Stimulated activated CD4-positive, alpha-beta T cell treated with anti-CD3 and anti-CD28 coated beads, Interleukin-1b, Interleukin-23, amount 100 ng/mL, for 48 hours (primary cell): ENCODE results near the gene TASP1.

Source experiments
- DNase-seq: peaks from one replicate; pipeline ENCODE4 v3.0.0-alpha.2; 2020

TASP1 gene

DNA sequence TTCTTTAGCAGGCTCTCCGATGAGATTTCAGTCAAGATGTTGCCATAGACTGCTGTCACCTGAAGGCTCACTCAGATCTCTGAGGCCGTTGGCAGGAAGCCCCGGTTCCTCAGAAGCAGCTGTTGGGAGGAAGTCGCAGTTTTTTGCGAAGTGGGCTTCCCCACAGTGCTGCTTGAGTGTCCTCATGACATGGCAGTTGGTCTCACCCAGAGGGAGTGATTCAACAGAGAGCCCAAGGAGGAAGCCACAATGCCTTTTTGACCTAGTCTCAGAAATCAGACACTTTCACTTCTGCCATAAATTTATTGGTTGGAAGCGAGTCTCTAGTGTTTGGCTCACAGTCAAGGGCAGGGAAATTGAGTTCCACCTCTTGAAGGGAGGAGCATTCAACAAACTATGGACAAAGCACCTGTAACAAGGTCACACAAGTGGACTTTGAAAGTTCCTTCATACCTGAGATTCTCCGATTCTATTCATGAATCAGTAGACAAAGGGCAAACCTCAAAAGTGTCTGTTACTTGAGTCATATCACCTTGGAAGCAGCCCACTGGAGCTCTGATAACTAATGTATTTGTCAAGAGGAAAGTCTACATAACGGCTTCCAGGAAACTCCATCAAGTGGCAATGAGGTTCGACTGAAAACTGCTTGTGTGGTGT is 208.3 kb downstream of the TASP1 start:
- peak; percentile 65 for DNase-seq

DNA sequence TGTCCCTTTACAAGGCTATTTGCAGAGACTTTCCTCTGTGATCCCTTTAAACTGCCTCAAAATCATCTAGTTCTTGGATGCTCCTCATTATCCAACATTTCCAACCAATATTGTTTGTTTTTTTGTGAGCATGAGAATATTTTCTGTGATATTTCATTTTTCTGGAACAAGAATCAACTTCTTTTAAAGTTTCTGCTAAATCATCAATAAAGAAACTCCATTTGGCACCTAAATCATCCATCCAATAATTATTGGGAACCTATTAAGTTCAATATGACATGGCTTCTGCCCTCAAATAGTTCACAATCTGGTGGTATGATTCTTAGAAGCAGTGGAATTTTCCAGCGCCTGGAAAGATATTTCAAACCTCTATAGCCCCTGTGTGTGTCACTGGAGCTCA is 210.0 kb downstream of the TASP1 start:
- no peak for DNase-seq

DNA sequence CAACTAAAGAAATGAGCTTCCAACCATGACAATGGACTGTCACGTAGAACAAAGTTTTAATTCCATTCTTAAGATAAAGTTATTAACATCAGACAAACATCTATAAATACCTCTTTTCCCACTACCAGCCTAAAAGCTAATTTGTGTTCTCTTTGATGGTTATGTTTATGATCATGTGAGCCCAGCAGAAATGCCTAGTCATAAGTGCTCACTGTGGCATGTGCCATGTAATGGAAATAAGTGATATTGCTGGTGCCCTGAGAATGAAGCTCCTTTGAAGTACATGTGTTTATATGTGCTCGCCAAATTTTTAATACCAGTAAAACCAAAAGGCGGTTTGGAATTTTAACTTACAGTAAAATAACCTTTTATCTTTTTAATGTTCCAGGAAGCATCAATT is 211.9 kb downstream of the TASP1 start:
- no peak for DNase-seq

DNA sequence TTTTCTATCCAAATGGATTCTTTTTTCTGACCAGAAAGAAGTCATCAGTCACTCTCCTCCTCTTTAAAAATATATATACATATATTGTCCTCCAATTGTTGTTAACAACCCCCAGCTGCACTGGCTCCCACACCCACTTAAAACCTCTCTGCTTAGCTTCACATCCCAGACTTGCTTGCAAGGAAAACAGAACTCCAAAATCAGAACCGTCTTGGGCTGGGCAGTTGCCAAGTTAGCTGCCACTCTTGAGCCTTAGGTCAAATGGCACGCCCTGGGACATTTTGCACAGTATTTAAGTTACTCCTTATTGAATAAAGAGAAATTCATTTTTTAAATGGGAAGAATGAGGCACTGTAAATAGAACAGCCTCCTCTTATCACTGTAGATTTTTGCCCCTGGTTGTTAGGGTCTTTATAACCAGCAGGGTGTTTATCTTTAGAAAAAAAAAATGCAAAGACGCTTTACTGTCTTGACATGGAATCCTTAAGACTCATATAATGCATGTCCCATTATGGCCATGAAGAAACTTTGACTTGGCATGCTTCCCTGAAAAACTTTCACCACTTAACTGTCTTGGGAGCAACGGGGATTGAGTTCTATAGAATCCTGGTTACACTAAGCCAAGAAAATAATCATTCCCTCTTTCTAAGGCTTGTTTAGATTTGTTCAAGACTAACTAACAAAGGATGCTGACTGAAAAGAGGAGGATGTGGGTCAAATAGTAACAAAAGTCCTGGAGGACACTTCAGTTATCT is 213.2 kb downstream of the TASP1 start:
- DNase-seq, result no peak

DNA sequence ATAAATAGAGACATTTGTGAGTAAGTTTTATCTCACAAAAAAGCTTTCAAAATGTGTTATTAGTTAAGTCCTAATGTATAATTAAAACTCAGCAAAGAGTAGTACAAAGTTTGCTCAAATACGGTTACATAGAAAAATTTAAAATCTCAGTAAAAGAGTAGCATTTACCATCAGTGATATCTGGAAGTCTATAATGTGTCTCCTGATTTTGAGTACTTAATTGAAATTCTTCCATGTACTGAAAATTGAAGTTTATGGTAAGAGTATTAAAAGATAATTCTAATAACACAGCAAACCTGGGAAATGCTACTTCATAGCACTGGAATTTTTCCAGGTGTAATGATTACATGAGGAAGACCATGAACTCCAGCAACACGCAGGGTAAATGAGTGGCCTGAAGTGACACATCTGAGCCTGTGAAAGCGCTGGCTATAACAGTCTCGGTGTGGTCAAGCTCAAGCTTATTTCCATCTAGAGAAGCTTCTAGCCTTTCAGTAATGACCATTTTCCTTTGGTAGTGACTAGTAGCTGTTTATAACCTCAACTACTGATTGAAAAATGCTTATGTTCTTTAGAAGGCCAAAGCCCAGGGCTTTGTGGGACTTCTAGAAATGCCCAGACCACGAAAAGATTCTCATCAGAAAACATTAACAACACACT is 214.4 kb downstream of the TASP1 start:
- DNase-seq, result no peak

DNA sequence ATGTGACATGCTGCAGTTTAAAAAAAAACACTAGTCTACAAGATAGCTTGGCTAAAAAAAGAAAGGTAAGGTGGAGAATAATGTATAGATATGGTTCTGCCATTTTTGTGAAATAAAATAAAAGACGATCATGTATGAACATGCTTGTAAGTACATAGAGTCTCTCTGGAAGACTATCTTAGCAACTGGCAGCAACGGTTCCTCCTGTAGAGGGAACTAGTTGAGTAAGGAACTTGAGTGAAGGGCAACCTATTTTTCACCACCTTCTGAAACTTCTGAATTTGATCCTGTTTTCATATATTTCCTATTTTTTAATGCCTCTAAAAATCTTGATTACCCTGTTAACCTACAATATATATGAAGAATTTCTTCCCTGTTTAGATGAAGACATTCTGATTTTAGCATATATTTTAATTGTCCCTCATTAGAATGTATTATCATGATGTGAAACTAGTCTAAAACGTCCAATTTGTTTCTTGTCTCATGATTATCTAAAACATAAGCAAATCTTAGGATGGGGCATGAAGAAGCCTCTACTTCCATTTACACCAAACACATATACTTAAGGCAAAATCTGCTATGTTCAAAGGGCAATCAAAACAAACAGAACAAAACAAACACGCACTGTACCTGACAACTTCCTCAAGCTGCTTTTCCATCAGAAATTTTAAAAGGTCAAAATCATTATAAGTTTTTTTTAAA is 215.1 kb downstream of the TASP1 start:
- no peak for DNase-seq

DNA sequence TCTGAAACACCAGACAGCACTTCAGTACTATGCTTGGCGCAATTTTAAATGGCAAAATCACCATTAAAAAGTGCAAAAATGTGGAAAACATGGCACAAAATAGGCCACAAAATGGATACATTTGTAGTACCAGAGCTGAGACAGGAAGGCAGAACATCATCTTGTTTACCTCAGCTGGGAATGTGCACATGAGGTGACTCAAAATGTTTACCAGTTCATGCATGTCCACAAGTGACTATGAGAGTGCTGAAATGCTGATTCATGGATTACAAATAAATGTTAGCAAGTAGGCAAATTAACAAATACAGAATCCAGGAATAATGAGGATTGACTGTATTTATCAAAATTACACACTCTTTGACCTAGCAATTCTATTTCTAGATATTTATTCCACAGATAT is 216.1 kb downstream of the TASP1 start:
- no peak for DNase-seq

DNA sequence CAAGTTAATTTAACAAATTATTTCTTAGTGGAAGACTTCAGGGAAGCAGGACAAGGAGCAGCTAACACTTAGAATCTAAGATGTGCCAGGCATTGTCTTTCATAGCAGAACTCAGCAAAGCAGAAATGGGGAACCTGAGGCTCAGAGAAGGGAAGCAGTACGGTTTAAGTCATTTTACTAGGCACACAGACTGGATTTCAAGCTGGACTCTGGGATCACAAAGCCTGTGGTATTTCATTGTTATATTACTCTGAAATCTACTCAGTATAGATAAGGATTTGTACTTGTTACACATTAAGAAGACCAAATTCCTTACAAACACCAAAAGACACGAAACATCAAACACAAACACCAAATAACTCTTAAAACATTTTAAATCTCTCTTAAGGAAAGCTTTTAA is 218.1 kb downstream of the TASP1 start:
- DNase-seq, result no peak

DNA sequence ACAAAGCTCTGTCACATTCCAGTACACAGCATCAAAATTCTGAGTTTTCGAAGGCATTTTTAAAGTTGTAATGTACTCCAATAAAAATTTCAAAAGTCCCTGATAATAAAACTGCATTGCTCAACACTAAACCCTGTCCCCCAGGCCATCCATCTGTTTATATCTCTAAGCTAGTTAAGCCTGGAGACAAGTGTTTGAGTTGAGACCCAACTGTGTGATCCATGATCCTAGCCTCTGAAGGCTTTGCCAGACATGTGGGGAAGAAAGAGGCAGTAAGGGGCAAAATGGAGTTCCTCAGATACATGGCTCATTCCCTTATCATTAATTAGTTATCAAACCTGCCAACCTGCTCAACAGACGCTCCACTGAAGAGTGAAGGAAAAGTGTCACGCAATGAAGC is 219.3 kb downstream of the TASP1 start:
- no peak for DNase-seq

DNA sequence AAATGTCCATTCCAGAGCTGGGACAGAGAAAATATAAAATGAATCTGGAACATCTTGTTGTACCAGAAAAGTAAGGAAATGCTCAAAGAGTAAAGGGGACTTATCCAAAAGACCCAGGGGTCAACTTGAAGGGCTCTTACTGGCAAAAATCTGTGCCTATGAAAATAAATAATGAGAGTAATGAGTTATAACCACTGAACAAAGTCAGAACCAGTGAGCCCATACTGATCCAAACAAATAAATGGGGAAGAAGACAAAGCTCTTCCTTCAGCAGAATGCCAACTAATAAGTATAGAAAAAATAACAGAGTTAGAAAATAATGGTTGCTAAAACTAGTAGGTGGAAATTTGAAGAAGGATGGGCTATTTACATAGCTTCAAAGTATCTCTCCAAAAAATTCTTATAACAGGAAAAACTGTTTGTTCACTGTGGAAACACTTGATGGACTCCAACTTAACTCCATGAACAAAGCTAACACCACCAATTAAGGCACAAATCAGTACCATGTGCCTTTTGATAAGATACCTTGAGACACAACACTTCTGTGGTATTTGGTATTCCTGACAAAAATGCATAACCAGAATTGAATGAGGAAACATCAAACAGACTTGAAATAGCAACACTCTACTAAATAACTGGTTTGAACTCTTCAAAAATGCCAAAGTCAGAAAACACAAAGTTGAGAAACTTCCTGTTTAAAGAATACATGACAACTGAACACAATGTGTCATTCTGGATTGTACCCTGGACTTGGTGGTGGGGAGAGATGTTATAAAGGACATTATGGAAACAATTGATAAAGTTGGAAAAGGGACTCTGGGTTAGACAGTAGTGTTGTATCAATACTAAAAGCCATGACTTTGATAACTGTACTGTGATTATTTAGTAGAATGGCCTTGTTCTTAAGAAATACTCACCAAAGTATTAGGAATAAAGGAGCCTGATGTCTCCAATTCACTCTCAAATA is 220.2 kb downstream of the TASP1 start:
- DNase-seq, result no peak

DNA sequence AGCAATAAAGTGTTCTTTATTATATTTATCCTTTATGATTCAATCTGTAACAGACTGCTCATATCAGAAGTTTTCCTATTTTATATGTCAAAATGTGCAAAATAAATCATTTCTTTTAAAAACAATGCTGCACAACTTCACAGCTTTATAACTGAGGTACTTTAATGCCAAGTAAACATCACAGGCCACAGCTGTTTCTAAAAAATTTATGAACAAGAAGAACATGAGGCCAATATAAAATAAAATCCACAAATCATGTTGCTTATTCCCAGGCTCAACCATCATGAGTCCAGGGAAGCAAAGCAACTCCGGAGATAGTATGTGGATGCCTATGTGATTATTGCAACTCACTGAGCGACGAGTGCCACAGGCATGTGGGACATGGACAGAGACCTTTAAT is 222.2 kb downstream of the TASP1 start:
- DNase-seq, result no peak

DNA sequence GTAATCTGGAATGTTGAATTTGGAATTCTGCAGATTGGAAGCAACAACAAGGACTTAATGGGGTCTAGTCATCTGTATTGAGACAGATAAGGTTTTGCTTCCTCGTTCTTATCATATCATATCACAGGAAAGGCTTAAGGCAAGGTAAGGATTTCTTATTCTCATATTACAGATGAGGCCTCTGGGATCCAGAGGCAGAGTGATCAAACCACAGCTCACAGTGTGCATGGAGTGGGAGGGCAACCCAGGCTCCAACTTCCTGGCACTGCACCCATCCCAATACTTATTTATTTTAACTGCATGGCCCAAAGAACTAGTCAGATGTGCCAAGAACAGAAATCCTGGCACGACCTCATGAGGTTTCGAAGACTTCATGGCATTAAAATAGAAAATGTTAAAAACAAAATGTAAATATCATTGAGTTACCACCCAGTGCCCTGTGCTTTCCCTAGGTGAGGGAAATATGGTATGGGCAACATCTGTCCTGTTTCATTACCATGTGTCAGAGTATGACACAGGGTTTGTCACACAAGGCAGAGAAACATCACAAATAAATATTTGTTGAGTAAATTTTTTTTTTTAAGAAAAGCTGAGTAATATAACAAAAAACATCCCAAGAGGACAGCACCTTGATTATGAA is 225.8 kb downstream of the TASP1 start:
- no peak for DNase-seq

DNA sequence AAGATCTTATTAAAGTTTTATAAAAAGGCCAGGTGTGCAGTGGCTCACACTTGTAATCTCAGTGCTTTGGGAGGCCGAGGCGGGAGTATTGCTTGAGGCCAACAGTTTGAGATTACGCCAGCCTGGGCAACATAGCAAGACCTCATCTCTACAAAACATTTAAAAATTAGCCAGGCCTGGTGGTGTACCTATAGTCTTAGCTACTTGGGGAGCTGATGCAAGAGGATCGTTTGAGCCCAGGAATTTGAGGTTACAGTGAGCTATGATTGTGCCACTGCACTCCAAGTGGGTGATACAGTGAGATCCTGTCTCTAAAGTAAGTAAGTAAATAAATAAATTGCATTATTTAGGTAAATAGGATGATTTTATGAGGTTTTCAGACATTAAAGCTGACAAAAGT is 234.4 kb downstream of the TASP1 start:
- DNase-seq, result no peak

DNA sequence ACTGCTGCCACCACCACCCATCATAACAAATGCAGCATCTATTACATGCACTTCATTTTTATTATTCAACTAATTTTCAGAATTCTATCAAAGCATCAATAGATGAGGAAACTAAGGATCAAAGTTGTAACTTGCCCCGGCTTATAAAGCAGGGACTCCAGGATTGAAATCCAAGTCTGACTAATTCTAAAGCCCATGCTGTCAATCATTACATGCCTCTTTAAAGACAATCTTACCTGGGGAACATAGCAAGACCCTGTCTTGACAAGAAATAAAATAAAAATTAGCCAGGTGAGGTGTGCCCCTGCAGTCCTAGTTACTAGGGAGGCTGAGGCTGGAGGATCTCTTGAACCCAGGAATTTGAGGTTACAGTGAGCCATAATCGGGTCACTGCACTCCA is 235.3 kb downstream of the TASP1 start:
- DNase-seq, result no peak

DNA sequence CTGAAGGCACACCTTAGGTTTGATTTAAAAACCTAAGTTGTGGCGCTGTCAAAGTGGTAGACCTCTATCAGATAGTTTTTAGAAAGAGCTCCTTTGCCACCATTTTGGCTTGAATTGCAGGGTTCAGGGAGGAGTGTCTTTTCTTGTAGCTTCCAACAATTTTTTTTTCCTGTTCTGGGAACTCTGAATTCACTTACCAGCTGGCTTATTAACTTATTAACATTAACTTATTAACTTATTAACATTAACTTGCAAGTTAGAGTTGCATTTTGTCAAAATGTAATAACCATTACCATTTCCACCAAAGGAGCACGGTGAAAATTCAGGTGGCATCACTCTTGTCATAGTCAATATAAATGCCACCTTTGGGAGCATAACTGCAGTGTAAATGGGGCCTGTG is 235.7 kb downstream of the TASP1 start:
- no peak for DNase-seq

DNA sequence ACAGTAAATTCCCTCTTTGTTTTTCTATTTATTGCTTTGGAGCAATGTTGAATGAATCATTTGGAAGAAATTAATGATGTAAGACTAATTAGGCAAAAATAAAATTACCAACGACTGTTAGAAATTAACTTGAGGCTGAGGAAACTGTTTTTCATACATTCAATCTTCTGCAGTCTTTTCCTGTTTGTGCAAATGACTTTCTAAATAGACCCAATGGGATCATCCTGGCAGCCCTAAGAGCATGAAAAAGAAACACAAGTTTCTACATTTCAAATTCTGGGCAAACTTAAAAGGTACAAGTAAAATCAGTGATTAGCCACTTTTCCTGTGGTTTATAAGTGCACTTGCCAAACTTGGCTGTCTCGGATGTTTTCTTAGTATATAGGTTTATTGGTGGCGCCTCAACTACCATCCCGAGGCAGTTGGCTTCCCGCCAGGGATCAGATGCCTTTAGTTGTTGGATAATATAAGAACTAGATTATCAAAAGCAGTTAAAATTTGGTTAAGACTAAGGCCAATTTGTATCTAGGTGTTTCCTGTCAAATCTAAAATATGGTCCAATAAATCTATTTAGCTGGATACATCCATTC is 236.5 kb downstream of the TASP1 start:
- DNase-seq, result no peak

DNA sequence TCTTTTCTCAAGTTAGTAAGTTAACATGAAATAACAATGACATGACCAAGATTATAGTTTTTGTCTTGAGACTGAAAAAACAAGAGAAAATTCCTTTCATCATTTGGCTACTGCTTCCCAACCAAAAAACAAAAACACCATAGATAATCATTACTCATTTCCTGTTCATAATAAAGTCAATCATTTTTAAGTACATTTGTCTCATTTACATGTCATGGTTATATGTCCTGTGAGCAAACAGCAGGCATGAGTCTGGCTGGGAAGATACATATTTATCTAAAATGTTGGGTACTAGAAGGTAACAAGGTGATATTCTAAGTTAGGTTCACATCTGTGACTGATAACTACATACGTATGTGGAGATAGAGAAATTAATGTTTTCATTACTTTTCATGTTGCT is 237.1 kb downstream of the TASP1 start:
- no peak for DNase-seq

DNA sequence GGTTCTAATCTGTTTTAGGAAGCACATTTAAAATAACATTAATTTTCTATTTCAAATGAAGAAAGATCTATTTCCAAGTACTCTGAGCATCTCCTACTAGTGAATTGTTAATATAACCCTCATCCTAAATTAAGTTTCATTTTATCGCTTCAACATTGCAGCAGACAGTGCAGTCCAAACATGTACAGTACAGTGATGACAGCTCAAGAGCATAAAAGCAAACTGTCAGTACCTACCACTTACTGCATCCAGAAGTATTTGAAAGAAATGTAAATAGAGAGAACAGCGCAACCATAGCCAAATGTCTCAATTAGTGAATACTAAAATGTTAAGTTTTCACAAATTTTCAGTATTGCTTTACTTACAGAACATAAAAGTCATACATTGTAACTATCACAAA is 238.3 kb downstream of the TASP1 start:
- no peak for DNase-seq

DNA sequence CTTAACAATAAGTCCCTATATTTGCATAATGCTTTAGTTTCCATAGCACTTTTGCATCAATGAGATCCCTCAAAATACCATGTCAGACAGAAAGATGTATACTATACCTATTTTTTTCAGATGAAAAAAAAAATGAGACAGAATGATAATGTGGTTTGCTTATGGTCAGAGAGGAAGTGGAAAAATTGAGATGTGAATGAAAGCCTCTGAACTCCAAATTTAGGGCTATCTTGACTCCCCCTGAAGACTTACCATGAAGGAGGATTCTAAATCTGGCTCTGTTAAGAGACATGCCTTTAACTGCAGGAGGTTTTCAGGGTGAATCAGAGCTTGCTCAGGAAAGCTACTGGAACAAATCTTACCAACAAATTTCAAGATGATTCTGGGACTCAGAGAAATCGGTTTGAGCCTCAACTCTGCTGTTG is 241.4 kb downstream of the TASP1 start:
- DNase-seq, result no peak

DNA sequence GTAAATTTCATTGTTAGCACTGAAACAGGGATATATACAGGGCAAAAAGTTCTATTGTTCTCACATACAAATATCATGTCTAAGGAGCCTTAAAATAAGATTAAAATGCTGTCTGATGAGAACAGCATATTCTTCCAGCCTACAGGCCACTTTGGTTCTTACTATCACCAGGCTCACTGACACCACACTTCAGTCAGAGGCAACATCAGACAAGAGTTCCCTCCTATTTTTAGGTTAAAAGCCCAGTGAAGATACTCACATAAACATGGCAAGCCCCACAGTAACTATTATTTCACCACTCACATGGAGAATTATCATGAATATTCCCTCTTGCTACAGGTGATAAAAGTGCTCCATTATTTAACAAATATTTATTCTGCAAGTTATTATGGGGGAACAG is 241.9 kb downstream of the TASP1 start:
- no peak for DNase-seq

DNA sequence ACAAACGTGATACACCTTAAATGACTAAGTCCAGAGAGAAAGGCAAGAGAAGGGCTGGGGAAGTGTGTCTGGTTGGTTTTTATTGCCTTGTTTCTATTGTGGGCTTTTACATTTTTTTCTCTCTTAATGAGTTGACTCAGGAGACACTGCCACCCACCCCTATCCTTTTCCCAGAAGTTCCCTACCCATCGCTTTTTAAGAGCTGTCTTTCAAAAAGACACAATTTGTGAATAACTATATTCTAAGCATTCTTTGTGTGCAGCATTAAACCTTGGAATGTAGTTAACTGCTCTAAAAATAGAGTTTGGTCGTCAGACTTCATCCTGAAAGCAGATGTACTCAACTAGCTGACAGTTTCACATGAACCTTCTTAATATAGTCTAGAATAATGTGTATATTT is 242.7 kb downstream of the TASP1 start:
- no peak for DNase-seq

DNA sequence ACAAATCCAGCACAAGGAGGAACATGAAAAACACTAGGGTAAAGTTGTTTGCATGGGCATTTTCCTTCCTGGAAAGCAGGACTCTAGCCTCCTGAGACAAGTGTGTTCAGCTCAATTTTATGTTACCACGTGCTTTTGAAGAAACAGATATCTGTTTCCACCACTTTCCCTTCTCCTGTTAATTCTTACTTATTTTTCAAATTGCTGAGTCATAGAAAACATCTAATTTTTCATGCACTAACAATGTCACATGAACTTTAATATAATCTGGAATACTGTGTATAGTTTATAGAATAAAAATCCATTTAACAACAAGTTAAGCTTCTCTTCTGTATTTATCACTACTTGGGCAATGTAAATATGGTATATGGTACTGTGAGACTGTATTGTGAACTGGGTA is 243.5 kb downstream of the TASP1 start:
- DNase-seq, result no peak
